COLO668 (cell line): Measurements from ENCODE around the gene SH3RF3.
"Not testable (repeated sequence)": the region's sequence is repeated elsewhere in the genome, so short reads cannot be mapped to it uniquely, and the experiment has no call there.

Experiments
- DNase-seq: peaks from one replicate; lab custom pipeline; 2025; ENCODE audit not compliant: unreplicated experiment; lab: John Stamatoyannopoulos, UW

SH3RF3 gene

GRCh38 chr2:109155553-109156451, 26.8 kb downstream of the SH3RF3 start:
- no peak for DNase-seq

- no peak for DNase-seq
These were observed 28.6 kb downstream of the SH3RF3 start for GRCh38 chr2:109157563-109158105.

- DNase-seq = no peak
These were observed 29.2 kb downstream of the SH3RF3 start for GRCh38 chr2:109158237-109158636.

- no peak for DNase-seq
These were observed 30.1 kb downstream of the SH3RF3 start for GRCh38 chr2:109159096-109159495.

- no peak for DNase-seq
These were observed 31.9 kb downstream of the SH3RF3 start for GRCh38 chr2:109160714-109161440.

- DNase-seq = not testable (repeated sequence)
These were observed 33.4 kb downstream of the SH3RF3 start for GRCh38 chr2:109162367-109162766.

- peak; percentile 60 for DNase-seq
These were observed 34.0 kb downstream of the SH3RF3 start for GRCh38 chr2:109162999-109163398.

GRCh38 chr2:109164311-109164710, 35.3 kb downstream of the SH3RF3 start:
- DNase-seq = no peak

GRCh38 chr2:109164739-109165221, 35.8 kb downstream of the SH3RF3 start:
- no peak for DNase-seq

GRCh38 chr2:109166811-109167210, 37.8 kb downstream of the SH3RF3 start:
- DNase-seq = no peak

- DNase-seq = no peak
These were observed 39.1 kb downstream of the SH3RF3 start for GRCh38 chr2:109168086-109168485.

- DNase-seq = no peak
These were observed 39.7 kb downstream of the SH3RF3 start for GRCh38 chr2:109168716-109169115.

- DNase-seq = peak; percentile 88
These were observed 41.6 kb downstream of the SH3RF3 start for GRCh38 chr2:109170645-109171044.

GRCh38 chr2:109171444-109172334, 42.7 kb downstream of the SH3RF3 start:
- DNase-seq = peak; percentile 63

- no peak for DNase-seq
These were observed 43.6 kb downstream of the SH3RF3 start for GRCh38 chr2:109172556-109173105.

GRCh38 chr2:109173311-109174171, 44.5 kb downstream of the SH3RF3 start:
- peak; percentile 48 for DNase-seq

GRCh38 chr2:109174214-109174613, 45.2 kb downstream of the SH3RF3 start:
- DNase-seq = no peak

GRCh38 chr2:109174626-109175349, 45.8 kb downstream of the SH3RF3 start:
- DNase-seq = peak; percentile 47

- DNase-seq = peak; percentile 47
These were observed 46.3 kb downstream of the SH3RF3 start for GRCh38 chr2:109175350-109175678.
